ENCODE data around the gene MAGI2. TPM values are rescaled to one million over a fixed set of nuclear protein-coding genes. Genes with fewer than 3 reads are reported as not detected.

Gene MAGI2
- total RNA-seq, 1 experiment from 2014 or later: 14.3 TPM

GRCh38 chr7:78101076-78101475, 1352.4 kb downstream of the MAGI2 start:
- no peak for TF ChIP-seq CTCF (conservative IDR thresholded peaks at IDR 0.05)
- H3K27ac ChIP-seq (ENCODE audit: insufficient read length, low read depth, low read length): no peak overlapping the region
- no peak overlapping the region for H2AFZ ChIP-seq (ENCODE audit: low read length)

More at GRCh38 chr7:78101076-78101475, 1352.4 kb downstream of the MAGI2 start:
- Histone ChIP-seq H2BK20ac (ENCODE audit: low read depth, low read length, poor library complexity, severe bottlenecking) (no peak overlapping the region), H3K23ac (ENCODE audit: insufficient read length, low read depth, low read length) (no peak overlapping the region), H4K91ac (ENCODE audit: insufficient read length, low read depth, low read length) (no peak overlapping the region), H2BK12ac (ENCODE audit: insufficient read length, low read depth, low read length) (no peak overlapping the region), H3K79me1 (ENCODE audit: insufficient read depth, low read depth, low read length, poor library complexity, severe bottlenecking) (no peaks in the 10 kb centered on the region), H2AK5ac (ENCODE audit: insufficient read length, low read length) (no peak overlapping the region), H3K4me1 (ENCODE audit: insufficient read depth, low read length) (no peaks in the 10 kb centered on the region), H3K79me2 (ENCODE audit: insufficient read depth, low read length) (no peaks in the 10 kb centered on the region), H3K23me2 (ENCODE audit: insufficient read length, low read depth, low read length, poor library complexity, severe bottlenecking) (no peaks in the 10 kb centered on the region), H4K8ac (replicated peaks; ENCODE audit: insufficient read length, low read depth, low read length) (no peak overlapping the region), H3K4ac (ENCODE audit: low read depth, low read length) (no peak overlapping the region), H2BK15ac (ENCODE audit: low read depth, low read length) (no peak overlapping the region), H2BK5ac (ENCODE audit: insufficient read length, low read length) (no peak overlapping the region), H4K5ac (ENCODE audit: insufficient read length, low read depth, low read length) (no peak overlapping the region), H3K14ac (ENCODE audit: insufficient read depth, low read length) (no peak overlapping the region), H3K4me2 (ENCODE audit: insufficient read depth, insufficient read length, low read length) (no peak overlapping the region), H3K9me3 (ENCODE audit: control insufficient read depth, low read depth, low read length) (no peaks in the 10 kb centered on the region), H3K27me3 (ENCODE audit: insufficient read depth, low read length) (no peaks in the 10 kb centered on the region), H3T11ph (ENCODE audit: low read length) (no peak overlapping the region), H2BK120ac (ENCODE audit: low read depth, low read length, poor library complexity, severe bottlenecking) (no peak overlapping the region), H4K20me1 (ENCODE audit: control insufficient read depth, insufficient read depth, insufficient read length) (no peaks in the 10 kb centered on the region), H3K9ac (ENCODE audit: extremely low read depth, insufficient read length, low read length) (no peak overlapping the region), H3K18ac (ENCODE audit: insufficient read length, low read depth, low read length) (no peak overlapping the region), H3K56ac (ENCODE audit: insufficient read length, low read depth, low read length) (no peak overlapping the region)
- Mint-ChIP-seq H3K27ac (no peak overlapping the region), H3K27me3 (ENCODE audit: low read depth) (no peaks in the 10 kb centered on the region), H3K4me3 (no peak overlapping the region), H3K4me1 (no peaks in the 10 kb centered on the region), H3K36me3 (ENCODE audit: insufficient read depth in 1 of 3, low read depth in 3 of 3) (no peaks in the 10 kb centered on the region), H3K9me3 (no peaks in the 10 kb centered on the region)
- no peak for DNase-seq
